OCI-LY7 (cell line): ENCODE data around the gene GEMIN2. TPM values are rescaled to one million over a fixed set of nuclear protein-coding genes. Genes with fewer than 3 reads are reported as not detected.

ENCODE experiments used
- BruUV-seq: library from RNA; stranded (reverse); fragments of 400-500 nt; replicated peaks from 2 replicates; lab custom pipeline; 2021; lab: Mats Ljungman, UMichigan
- CTCF ChIA-PET: fragments of 300-600 bp; sonication (Branson Sonifier 250); formaldehyde crosslinking; loops from one replicate; lab custom pipeline; 2022; ENCODE audit warnings: antibody characterized with exemption; ENCODE audit not compliant: unreplicated experiment; lab: Charles Lee
- POLR2A ChIA-PET: fragments of 300-600 bp; sonication (Branson Sonifier 250); formaldehyde crosslinking; loops from one replicate; lab custom pipeline; 2022; ENCODE audit warnings: antibody characterized with exemption; lab: Charles Lee
- DNase-seq: peaks from one replicate; pipeline ENCODE4 v3.0.0-alpha.2; 2015; ENCODE audit warnings: low spot score
- H2AFZ ChIP-seq: fragments of 200-600 bp; sonication (generic), shearing (Covaris generic); 2 replicates; pipeline ENCODE4 v1.6.1; 2014; ENCODE audit warnings: mild to moderate bottlenecking, antibody characterized with exemption, low read length, moderate library complexity
- H3K27ac ChIP-seq: fragments of 200-600 bp; sonication (generic); 2 replicates; pipeline ENCODE4 v1.5.1; 2014; ENCODE audit warnings: mixed run types, low read depth, mild to moderate bottlenecking, moderate library complexity, low read length, inconsistent platforms; ENCODE audit not compliant: poor library complexity, severe bottlenecking
- H3K36me3 ChIP-seq: fragments of 200-600 bp; sonication (generic); 2 replicates; pipeline ENCODE4 v1.6.1; 2014; ENCODE audit warnings: mild to moderate bottlenecking, antibody characterized with exemption, low read length, moderate library complexity, mixed read lengths; ENCODE audit not compliant: insufficient read depth
- H3K4me1 ChIP-seq: fragments of 200-600 bp; sonication (generic); 2 replicates; pipeline ENCODE4 v1.5.1; 2014; ENCODE audit warnings: mild to moderate bottlenecking, low read length; ENCODE audit not compliant: insufficient read depth, poor library complexity, severe bottlenecking
- H3K4me2 ChIP-seq: fragments of 200-600 bp; sonication (generic); 2 replicates; pipeline ENCODE4 v1.6.1; 2014; ENCODE audit warnings: mild to moderate bottlenecking, low read length
- H3K4me3 ChIP-seq: fragments of 200-600 bp; sonication (generic); 2 replicates; pipeline ENCODE4 v1.5.1; 2014; ENCODE audit warnings: mild to moderate bottlenecking, low read depth, low read length; ENCODE audit not compliant: poor library complexity, severe bottlenecking
- H3K79me2 ChIP-seq: fragments of 200-600 bp; sonication (generic); 2 replicates; pipeline ENCODE4 v1.6.1; 2016; ENCODE audit warnings: low read depth, mild to moderate bottlenecking, low read length, moderate library complexity, mixed read lengths; ENCODE audit not compliant: insufficient read depth
- H3K9me2 ChIP-seq: fragments of 200-600 bp; sonication (generic); 2 replicates; pipeline ENCODE4 v1.6.1; 2016; ENCODE audit warnings: mild to moderate bottlenecking, low read length, mixed read lengths; ENCODE audit not compliant: insufficient read depth
- H3K9me3 ChIP-seq: fragments of 200-600 bp; sonication (generic); 2 replicates; pipeline ENCODE4 v1.6.1; 2014; ENCODE audit warnings: mild to moderate bottlenecking, mixed run types, low read length, mixed read lengths
- H4K20me1 ChIP-seq: fragments of 200-600 bp; sonication (generic); 2 replicates; pipeline ENCODE4 v1.6.1; 2014; ENCODE audit warnings: mild to moderate bottlenecking, antibody characterized with exemption, low read length, moderate library complexity, mixed read lengths; ENCODE audit not compliant: insufficient read depth
- EZH2phosphoT487 ChIP-seq: fragments of 200-600 bp; sonication (generic); IDR thresholded peaks from 2 replicates; pipeline ENCODE4 v1.6.1; 2018; ENCODE audit warnings: low read depth, borderline replicate concordance, mild to moderate bottlenecking, mixed run types, antibody characterized with exemption, low read length, moderate library complexity, mixed read lengths
- intact Hi-C: fragments of 100-400 bp; cut with micrococcal nuclease; formaldehyde crosslinking; loops from one replicate; pipeline ENCODE4 v1.10.0; 2022; ENCODE audit not compliant: unreplicated experiment
- total RNA-seq, 2 experiments: library from RNA; depleted of rRNA in 1 of 2; stranded (reverse); fragments of >200 nt in 1 of 2; shearing (Covaris generic) in 1 of 2; gene quantifications; 2 replicates each; pipeline ENCODE4 v1.2.3, GENCODE V29; 2014 to 2022
- TF ChIP-seq, protein P1 (sequence below): fragments of 200-600 bp; sonication (generic); conservative IDR thresholded peaks from 2 replicates; pipeline ENCODE4 v1.5.1; 2014; ENCODE audit warnings: mild to moderate bottlenecking, antibody characterized with exemption, low read length, moderate library complexity, mixed read lengths

Gene GEMIN2
- total RNA-seq, 2 experiments from 2014 or later, result 46.2 to 53.4 TPM

DNA sequence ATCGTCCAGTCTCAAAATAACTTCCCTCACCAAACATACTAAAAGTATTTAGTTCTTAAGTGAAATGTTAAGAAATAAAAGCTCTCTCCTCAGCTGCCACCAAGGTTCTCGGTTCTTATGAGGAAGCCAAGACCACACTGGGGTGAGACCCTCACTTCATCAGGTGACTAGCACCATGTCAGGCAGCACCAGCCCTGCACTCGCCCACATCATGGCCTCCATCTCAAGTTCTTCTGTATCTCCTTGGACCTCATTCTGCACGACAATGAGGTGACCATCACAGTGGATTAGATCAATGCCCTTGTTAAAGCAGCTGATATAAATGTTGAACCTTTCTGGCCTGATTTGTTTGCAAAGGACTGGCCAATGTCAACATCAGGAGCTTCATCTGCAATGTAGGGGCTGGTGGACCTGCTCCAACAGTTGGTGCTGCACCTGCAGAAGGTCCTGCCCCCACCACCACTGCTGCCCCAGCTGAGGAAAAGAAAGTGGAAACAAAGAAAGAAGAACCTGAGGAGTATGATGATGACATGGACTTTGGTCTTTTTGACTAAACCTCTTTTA is 23.5 kb upstream of the GEMIN2 start:
- CTCF ChIA-PET, result interaction anchor here (1.1 kb wide), 1 partner anchor 11 kb away, joined by 3 read pairs; no protein-coding TSS in a partner anchor
- Histone ChIP-seq H4K20me1 (no peaks in the 10 kb centered on the region), H3K9me3 (no peaks in the 10 kb centered on the region), H2AFZ (no peak overlapping the region), H3K27ac (no peak overlapping the region), H3K9me2 (no peaks in the 10 kb centered on the region), H3K79me2 (no peaks in the 10 kb centered on the region), H3K4me3 (no peak overlapping the region), H3K36me3 (peaks cover 82% of the 10 kb centered on the region), H3K4me2 (no peak overlapping the region), H3K4me1 (no peaks in the 10 kb centered on the region)
- no peak for TF ChIP-seq EZH2phosphoT487
- TF ChIP-seq, protein P1, sequence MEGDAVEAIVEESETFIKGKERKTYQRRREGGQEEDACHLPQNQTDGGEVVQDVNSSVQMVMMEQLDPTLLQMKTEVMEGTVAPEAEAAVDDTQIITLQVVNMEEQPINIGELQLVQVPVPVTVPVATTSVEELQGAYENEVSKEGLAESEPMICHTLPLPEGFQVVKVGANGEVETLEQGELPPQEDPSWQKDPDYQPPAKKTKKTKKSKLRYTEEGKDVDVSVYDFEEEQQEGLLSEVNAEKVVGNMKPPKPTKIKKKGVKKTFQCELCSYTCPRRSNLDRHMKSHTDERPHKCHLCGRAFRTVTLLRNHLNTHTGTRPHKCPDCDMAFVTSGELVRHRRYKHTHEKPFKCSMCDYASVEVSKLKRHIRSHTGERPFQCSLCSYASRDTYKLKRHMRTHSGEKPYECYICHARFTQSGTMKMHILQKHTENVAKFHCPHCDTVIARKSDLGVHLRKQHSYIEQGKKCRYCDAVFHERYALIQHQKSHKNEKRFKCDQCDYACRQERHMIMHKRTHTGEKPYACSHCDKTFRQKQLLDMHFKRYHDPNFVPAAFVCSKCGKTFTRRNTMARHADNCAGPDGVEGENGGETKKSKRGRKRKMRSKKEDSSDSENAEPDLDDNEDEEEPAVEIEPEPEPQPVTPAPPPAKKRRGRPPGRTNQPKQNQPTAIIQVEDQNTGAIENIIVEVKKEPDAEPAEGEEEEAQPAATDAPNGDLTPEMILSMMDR, result no peak
- BruUV-seq, result no TSS peak
- DNase-seq, result no peak
- intact Hi-C loops, result no loop called here
- POLR2A ChIA-PET, result interaction anchor here (0.7 kb wide), 1 partner anchor 24 kb away, joined by 3 read pairs; no protein-coding TSS in a partner anchor

DNA sequence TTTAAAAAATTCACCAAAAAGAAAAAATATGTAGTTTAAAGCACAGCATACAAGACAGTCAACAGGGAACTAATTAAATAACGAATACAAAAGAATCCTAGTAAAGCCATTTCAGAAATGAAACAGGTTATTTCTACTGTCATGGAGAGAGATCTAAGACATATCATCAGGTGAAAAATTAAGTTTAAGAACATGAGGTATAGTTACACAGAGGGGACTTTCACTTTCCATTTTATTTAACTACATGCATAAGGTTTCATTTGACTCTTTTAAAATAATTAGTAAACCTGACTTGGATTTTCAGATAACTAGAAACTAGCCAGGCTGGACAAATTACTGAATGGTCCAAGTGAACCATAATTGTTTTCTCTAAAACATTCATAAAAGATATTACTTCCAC is 22.4 kb upstream of the GEMIN2 start:
- no peaks in the 10 kb centered on the region for H4K20me1 ChIP-seq
- intact Hi-C loops, result no loop called here
- H2AFZ ChIP-seq, result no peak overlapping the region
- H3K79me2 ChIP-seq, result no peaks in the 10 kb centered on the region
- H3K9me3 ChIP-seq, result no peaks in the 10 kb centered on the region
- no peak overlapping the region for H3K27ac ChIP-seq
- no peak for DNase-seq
- no peak overlapping the region for H3K4me3 ChIP-seq
- TF ChIP-seq, protein P1, result no peak
- no peak for TF ChIP-seq EZH2phosphoT487
- peaks cover 76% of the 10 kb centered on the region for H3K36me3 ChIP-seq
- no peak overlapping the region for H3K4me2 ChIP-seq
- no TSS peak for BruUV-seq
- H3K4me1 ChIP-seq, result no peaks in the 10 kb centered on the region
- ChIA-PET POLR2A (interaction anchor here (0.8 kb wide), 1 partner anchor 11 kb away, joined by 3 read pairs; no protein-coding TSS in a partner anchor), CTCF (no interaction called here)
- H3K9me2 ChIP-seq, result no peaks in the 10 kb centered on the region

- POLR2A ChIA-PET, result interaction anchor here (0.6 to 1.0 kb wide), 2 partner anchors 8 to 1372 kb away, joined by 3 read pairs; partner anchors contain the start of gene SEC23A
- Histone ChIP-seq H4K20me1 (0 out of 2 replicates have a peak, but pooled peaks cover 3% of the 10 kb centered on the region), H3K4me3 (no peak overlapping the region), H3K36me3 (peaks cover 61% of the 10 kb centered on the region), H3K79me2 (peaks cover 12% of the 10 kb centered on the region; the same call in 1 of the 2 replicates), H3K4me1 (no peaks in the 10 kb centered on the region), H3K9me3 (no peaks in the 10 kb centered on the region), H3K9me2 (no peaks in the 10 kb centered on the region), H3K27ac (no peak overlapping the region), H2AFZ (no peak overlapping the region), H3K4me2 (no peak overlapping the region)
- CTCF ChIA-PET, result no interaction called here
- intact Hi-C loops, result no loop called here
- no peak for TF ChIP-seq EZH2phosphoT487
- TF ChIP-seq, protein P1, result no peak
- BruUV-seq, result no TSS peak
- DNase-seq, result no peak
These were observed 19.6 kb upstream of the GEMIN2 start for GRCh38 chr14:39094515-39094914.
